CD4-positive, CD25-positive, alpha-beta regulatory T cell (primary cell): Measurements from ENCODE around the gene F10. TPM values are rescaled to one million over a fixed set of nuclear protein-coding genes. Genes with fewer than 3 reads are reported as not detected.

ENCODE experiments used
- ATAC-seq, 2 donors: fragments of 150-1000 bp; cut with Tn5 transposase; one replicate each; pipeline ENCODE4 v1.10.0; 2021; ENCODE audit warnings: low read depth in 2 of 2, moderate number of reproducible peaks in 2 of 2, moderate library complexity in 1 of 2
- DNase-seq, 3 donors: peaks; one replicate each; pipeline versions ENCODE4 v3.0.0 to v3.0.0-alpha.2; 2012 to 2022; ENCODE audit warnings: mixed read lengths in 1 of 3
- H3K27ac ChIP-seq: one replicate; pipeline ENCODE4 v1.7.0; 2013; ENCODE audit warnings: mild to moderate bottlenecking, low read length; ENCODE audit not compliant: insufficient read depth, poor library complexity, severe bottlenecking
- H3K27me3 ChIP-seq: one replicate; pipeline ENCODE4 v1.7.0; 2013; ENCODE audit warnings: low read length; ENCODE audit not compliant: control insufficient read depth, insufficient read depth
- H3K36me3 ChIP-seq: one replicate; pipeline ENCODE4 v1.7.0; 2013; ENCODE audit warnings: mild to moderate bottlenecking, low read length, moderate library complexity; ENCODE audit not compliant: control insufficient read depth, insufficient read depth
- H3K4me1 ChIP-seq: 2 replicates; pipeline ENCODE4 v1.7.0; 2013; ENCODE audit warnings: mild to moderate bottlenecking, low read length; ENCODE audit not compliant: insufficient read depth, control insufficient read depth, poor library complexity, severe bottlenecking
- H3K4me3 ChIP-seq: one replicate; pipeline ENCODE4 v1.7.0; 2013; ENCODE audit warnings: low read depth, mild to moderate bottlenecking, low read length, moderate library complexity
- H3K9me3 ChIP-seq, 2 experiments: 1 replicate in 1 of 2; 2 replicates in 1 of 2; pipeline ENCODE4 v1.7.0; 2013; ENCODE audit warnings: low read length in 2 of 2, mild to moderate bottlenecking in 1 of 2, moderate library complexity in 1 of 2; ENCODE audit not compliant: control insufficient read depth in 2 of 2
- H3K27ac Mint-ChIP-seq, 3 donors: one replicate each; pipeline ENCODE4 v1.8.0; 2020 to 2022; ENCODE audit warnings: mild to moderate bottlenecking in 3 of 3, mixed read lengths in 3 of 3, moderate library complexity in 2 of 3
- H3K27me3 Mint-ChIP-seq: one replicate; pipeline ENCODE4 v1.8.0; 2022; ENCODE audit warnings: mild to moderate bottlenecking, mixed read lengths
- H3K36me3 Mint-ChIP-seq: one replicate; pipeline ENCODE4 v1.8.0; 2020; ENCODE audit warnings: mixed read lengths
- H3K4me1 Mint-ChIP-seq, 4 donors: one replicate each; pipeline ENCODE4 v1.8.0; 2020 to 2022; ENCODE audit warnings: mixed read lengths in 4 of 4, mild to moderate bottlenecking in 1 of 4
- H3K4me3 Mint-ChIP-seq, 4 donors: one replicate each; pipeline ENCODE4 v1.8.0; 2020 to 2022; ENCODE audit warnings: mild to moderate bottlenecking in 4 of 4, mixed read lengths in 4 of 4, moderate library complexity in 3 of 4
- H3K9me3 Mint-ChIP-seq, 7 donors: one replicate each; pipeline ENCODE4 v1.8.0; 2020 to 2022; ENCODE audit warnings: mixed read lengths in 7 of 7, mild to moderate bottlenecking in 3 of 7, moderate library complexity in 2 of 7
- polyA plus RNA-seq, 4 donors: library from polyadenylated mRNA; unstranded; fragments of 300-500 nt; fragmentation: Illumina TruSeq; gene quantifications; one replicate each; pipeline ENCODE4 v1.2.3, GENCODE V29; 2021
- total RNA-seq: library from RNA; stranded (reverse); gene quantifications from one replicate; pipeline ENCODE4 v1.2.3, GENCODE V29; 2022

Gene F10
- total and polyA plus RNA-seq, 5 donors from 2014 or later: 0.11 TPM; not detected in 4

DNA sequence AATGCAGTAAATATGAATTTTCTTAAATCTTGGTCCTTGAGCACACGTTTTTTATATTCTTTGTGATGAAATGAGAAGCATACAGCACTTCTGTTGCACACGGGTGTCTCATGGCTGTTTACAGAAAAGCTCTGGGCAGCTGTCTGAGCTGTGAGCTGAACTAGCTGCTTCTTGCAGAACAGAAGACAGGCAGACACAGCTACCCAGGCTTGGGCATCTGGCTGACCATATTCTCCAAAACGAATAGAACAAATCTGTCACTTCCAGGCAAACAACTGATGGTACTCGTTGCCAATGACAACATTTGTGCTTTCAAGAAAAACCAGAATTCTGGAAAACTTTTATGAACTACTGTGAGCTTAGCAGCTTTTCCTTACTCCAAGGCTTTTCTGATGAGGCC lies 69.7 kb downstream of the F10 start:
- Histone ChIP-seq H3K4me3 (no peak overlapping the region), H3K27me3 (no peaks in the 10 kb centered on the region), H3K4me1 (no peaks in the 10 kb centered on the region), H3K36me3 (peaks cover 86% of the 10 kb centered on the region), H3K9me3 (no peaks in the 10 kb centered on the region), H3K27ac (no peak overlapping the region)
- H3K36me3 Mint-ChIP-seq: peaks cover 50% of the 10 kb centered on the region
- peaks cover 4% of the 10 kb centered on the region for H3K27me3 Mint-ChIP-seq
- H3K27ac Mint-ChIP-seq: no peak overlapping the region
- peaks cover 0 to 15% (median 7%) of the 10 kb centered on the region in 4 donors for H3K4me1 Mint-ChIP-seq
- H3K4me3 Mint-ChIP-seq: no peak overlapping the region
- DNase-seq: no peak
- no peak for ATAC-seq
- no peaks in the 10 kb centered on the region for H3K9me3 Mint-ChIP-seq

DNA sequence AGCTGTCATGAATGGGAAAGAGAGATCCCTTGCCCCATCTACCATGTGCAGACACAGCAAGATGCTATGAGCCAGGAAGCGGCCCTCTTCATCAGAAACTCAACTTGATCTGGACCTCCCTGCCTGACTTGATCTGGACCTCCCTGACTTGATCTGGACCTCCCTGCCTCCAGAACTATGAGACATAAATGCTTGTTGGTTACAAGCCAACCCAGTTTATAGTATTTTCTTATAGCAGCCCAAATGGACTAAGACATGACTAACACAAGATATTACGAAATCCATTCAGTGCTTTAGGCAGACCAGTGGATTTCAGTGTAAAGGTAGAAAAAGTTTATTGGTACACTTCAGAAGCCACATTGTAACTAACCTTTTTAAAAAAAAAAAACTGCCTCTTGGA lies 70.3 kb downstream of the F10 start:
- Histone ChIP-seq H3K4me1 (no peaks in the 10 kb centered on the region), H3K4me3 (no peak overlapping the region), H3K36me3 (peaks cover 88% of the 10 kb centered on the region), H3K27ac (no peak overlapping the region), H3K27me3 (no peaks in the 10 kb centered on the region), H3K9me3 (no peaks in the 10 kb centered on the region)
- DNase-seq: no peak
- ATAC-seq: no peak
- peaks cover 4% of the 10 kb centered on the region for H3K27me3 Mint-ChIP-seq
- H3K27ac Mint-ChIP-seq: no peak overlapping the region
- H3K4me3 Mint-ChIP-seq: no peak overlapping the region
- no peaks in the 10 kb centered on the region for H3K9me3 Mint-ChIP-seq
- peaks cover 52% of the 10 kb centered on the region for H3K36me3 Mint-ChIP-seq
- H3K4me1 Mint-ChIP-seq: peaks cover 0 to 8% (median 3%) of the 10 kb centered on the region in 4 donors

DNA sequence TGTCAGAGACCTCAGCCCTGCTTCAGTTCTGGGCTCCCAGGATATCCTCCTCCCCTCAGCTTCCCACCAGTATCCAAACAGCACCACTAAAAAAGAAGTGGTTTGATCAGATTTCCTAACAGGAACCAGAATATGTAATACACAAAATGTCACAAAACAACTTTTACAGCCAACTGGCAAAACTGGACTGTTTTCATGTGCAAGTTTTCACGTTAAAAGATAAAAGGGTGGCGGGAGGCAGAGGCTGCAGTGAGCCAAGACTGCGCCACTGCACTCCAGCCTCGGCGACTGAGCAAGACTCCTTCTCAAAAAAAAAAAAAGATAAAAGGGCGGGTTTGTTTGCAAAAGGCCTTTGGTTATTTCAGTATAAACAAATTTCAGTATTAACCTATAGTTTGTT lies 72.8 kb downstream of the F10 start:
- H3K9me3 Mint-ChIP-seq: no peaks in the 10 kb centered on the region
- ATAC-seq (no peak), DNase-seq (no peak)
- peak overlapping the region in 2 of 3 donors; percentile 32 to 59 for H3K27ac Mint-ChIP-seq
- Histone ChIP-seq H3K27ac (no peak overlapping the region), H3K4me1 (no peaks in the 10 kb centered on the region), H3K36me3 (peaks cover 94% of the 10 kb centered on the region), H3K9me3 (no peaks in the 10 kb centered on the region), H3K4me3 (no peak overlapping the region), H3K27me3 (no peaks in the 10 kb centered on the region)
- peaks cover 3 to 11% (median 5%) of the 10 kb centered on the region in 4 donors for H3K4me1 Mint-ChIP-seq
- H3K36me3 Mint-ChIP-seq: peaks cover 45% of the 10 kb centered on the region
- peaks cover 4% of the 10 kb centered on the region for H3K27me3 Mint-ChIP-seq
- no peak overlapping the region for H3K4me3 Mint-ChIP-seq

DNA sequence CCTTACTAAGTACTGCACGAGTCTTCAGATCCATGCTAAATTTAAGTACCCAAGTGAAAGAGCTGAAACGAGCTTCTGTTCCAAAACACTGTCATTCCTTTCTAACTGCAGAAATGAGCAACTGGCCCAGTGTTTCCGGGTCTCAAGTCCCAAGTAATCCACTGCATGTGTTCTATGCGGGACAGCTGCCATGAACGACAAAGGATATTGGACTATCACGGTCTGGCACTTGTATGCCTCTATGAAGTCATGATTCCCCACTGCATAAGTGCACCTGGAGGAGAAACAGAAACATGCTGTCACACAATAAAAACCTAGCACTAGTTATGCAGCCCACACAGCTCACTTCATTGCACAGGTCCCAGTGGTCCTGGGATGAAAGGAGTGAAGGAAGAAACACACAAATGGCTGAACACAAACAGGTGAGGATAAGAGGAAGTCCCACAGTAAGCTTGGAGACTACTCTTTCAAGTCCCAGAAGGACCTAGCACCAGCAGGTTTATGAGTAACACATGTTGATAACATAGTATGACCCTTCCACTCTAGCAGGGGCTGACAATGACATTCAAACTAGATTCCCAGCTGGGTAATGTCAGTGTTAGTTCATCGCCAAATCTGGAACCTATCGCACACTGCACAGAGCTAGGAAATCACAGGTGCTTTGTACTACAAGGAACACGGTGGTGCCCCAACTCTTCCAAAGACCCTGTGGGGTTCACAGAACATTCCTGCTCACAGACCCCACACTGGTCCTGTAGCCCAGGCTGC lies 74.6 kb downstream of the F10 start:
- ATAC-seq (no peak), DNase-seq (no peak)
- no peaks in the 10 kb centered on the region for H3K9me3 Mint-ChIP-seq
- Histone ChIP-seq H3K4me1 (no peaks in the 10 kb centered on the region), H3K4me3 (no peak overlapping the region), H3K9me3 (no peaks in the 10 kb centered on the region), H3K27ac (no peak overlapping the region), H3K27me3 (no peaks in the 10 kb centered on the region), H3K36me3 (peaks cover 81% of the 10 kb centered on the region)
- H3K4me3 Mint-ChIP-seq: no peak overlapping the region
- H3K4me1 Mint-ChIP-seq: peaks cover 3 to 20% (median 11%) of the 10 kb centered on the region in 4 donors
- H3K36me3 Mint-ChIP-seq: peaks cover 47% of the 10 kb centered on the region
- H3K27ac Mint-ChIP-seq: peak overlapping the region in 1 of 3 donors; percentile 26
- H3K27me3 Mint-ChIP-seq: peaks cover 3% of the 10 kb centered on the region

Other genes starting within 250 kb of the F10 start
- gene MCF2L, start 153.6 kb upstream of the F10 start, total RNA-seq: 22.2 TPM
- 1 to 10 TPM in 2 of 4 donors, under 1 TPM in 2; 0.34 to 1.5 (median 0.99) TPM for gene MCF2L, start 153.6 kb upstream of the F10 start, polyA plus RNA-seq
- not detected for gene F7, start 17.0 kb upstream of the F10 start, total RNA-seq
- gene F7, start 17.0 kb upstream of the F10 start, polyA plus RNA-seq: not detected
- not detected for gene PROZ, start 35.8 kb downstream of the F10 start, total RNA-seq
- gene PROZ, start 35.8 kb downstream of the F10 start, polyA plus RNA-seq: under 1 TPM in 2 of 4 donors, not detected in 2; 0.15 TPM
- gene PCID2, start 85.9 kb downstream of the F10 start, total RNA-seq: 46.8 TPM
- gene PCID2, start 85.9 kb downstream of the F10 start, polyA plus RNA-seq: 10 to 100 TPM; 68.5 to 95.4 (median 83.9) TPM
- gene CUL4A, start 86.8 kb downstream of the F10 start, total RNA-seq: 76.4 TPM
- 10 to 100 TPM; 46.5 to 54.7 (median 52.9) TPM for gene CUL4A, start 86.8 kb downstream of the F10 start, polyA plus RNA-seq
- gene LAMP1, start 174.4 kb downstream of the F10 start, total RNA-seq: 86.9 TPM
- 10 to 100 TPM; 19.3 to 25.9 (median 22.3) TPM for gene LAMP1, start 174.4 kb downstream of the F10 start, polyA plus RNA-seq
- gene GRTP1, start 241.3 kb downstream of the F10 start, total RNA-seq: not detected
- gene GRTP1, start 241.3 kb downstream of the F10 start, polyA plus RNA-seq: under 1 TPM in 3 of 4 donors, not detected in 1; 0.29 to 0.52 (median 0.44) TPM